ENCODE data around the gene SF3B4.

SF3B4 gene

DNA sequence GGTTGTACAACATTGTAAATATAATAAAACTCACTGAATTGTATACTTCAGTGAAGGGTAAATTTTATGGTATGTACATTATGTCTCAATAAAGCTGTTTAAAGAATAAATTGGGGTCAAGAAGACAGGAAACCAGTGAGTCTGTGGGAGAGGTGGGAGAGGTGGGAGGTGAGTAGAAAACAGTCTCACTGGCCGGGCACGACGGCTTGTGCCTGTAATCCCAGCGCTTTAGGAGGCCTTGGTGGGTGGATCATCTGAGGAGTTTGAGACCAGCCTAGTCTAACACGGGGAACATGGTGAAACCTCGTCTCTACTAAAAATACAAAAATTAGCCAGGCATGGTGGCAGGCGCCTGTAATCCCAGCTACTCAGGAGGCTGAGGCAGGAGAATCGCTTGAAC is 4.9 kb upstream of the SF3B4 start:
- no peak for DNase-seq

GRCh38 chr1:149931212-149931790 is 3.7 kb upstream of the SF3B4 start:
- DNase-seq = no peak

DNA sequence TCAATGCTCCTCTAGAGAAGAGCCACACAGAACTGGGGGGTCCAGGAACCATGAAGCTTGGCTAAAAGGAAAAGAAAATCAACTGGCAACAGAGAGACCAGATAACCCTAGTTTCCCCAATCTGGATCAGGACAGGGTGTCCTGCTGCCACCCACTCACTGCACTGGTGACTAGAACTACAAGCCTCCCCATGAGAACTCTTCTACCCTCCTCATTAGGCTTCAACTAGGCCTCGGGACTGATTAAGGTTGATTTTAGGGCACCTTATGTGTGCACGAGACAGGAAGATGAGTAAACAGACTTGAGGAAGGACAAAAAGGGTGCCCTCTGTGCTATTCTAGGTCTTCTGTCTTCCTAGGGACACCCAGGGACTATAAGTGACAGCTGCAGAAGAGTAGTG is 2.3 kb upstream of the SF3B4 start:
- DNase-seq = no peak

- DNase-seq = peak; percentile 48 to 62
Measured at GRCh38 chr1:149928401-149928724, 760 bp upstream of the SF3B4 start.

DNA sequence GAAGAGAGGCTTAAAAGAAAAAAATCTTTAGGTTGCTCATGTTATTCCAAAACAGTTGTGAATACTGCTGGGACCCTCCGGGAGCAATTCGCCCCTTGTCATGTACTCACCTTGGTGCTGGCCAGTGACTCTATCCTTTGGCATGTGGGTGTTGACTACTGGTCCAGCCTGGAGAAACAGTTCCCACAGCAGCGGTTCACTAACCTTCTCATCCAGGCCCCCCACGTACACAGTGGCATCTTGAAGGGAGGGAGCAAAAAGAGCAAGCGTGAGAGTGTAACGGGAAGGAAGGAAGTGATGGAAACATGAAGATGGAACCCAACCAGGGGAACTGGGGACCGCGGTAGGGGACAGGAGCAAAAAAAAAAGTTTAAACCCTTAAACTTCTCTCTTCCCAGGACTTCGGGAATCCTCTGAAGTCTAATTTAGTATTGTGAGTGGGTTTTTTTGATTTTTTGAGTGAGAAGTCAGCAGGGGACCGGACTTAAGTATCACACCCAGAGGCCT is 494 bp downstream of the SF3B4 start:
- DNase-seq = no peak

- DNase-seq = no peak
Measured at GRCh38 chr1:149926296-149926695, 1.3 kb downstream of the SF3B4 start.

GRCh38 chr1:149925751-149926150 is 1.9 kb downstream of the SF3B4 start:
- no peak for DNase-seq

DNA sequence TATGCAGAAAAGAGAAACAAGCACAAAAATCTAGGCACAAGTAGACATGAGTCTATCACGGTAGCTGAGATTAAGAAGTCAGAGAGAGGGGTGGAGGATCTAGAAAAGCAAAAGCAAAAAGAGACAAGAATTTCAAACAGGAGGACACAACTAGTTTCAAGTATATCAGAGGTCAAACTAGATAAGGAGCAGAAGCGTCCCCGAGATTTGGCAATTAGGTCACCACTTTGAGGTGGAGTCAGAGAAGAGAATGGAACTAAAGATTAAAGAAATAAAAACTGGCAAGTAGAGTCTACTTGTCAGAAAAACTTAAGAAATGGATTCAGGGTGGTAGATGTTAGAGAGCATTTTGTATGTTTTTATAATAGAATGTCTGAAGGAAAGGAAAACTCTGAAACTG is 2.3 kb downstream of the SF3B4 start:
- DNase-seq = no peak

DNA sequence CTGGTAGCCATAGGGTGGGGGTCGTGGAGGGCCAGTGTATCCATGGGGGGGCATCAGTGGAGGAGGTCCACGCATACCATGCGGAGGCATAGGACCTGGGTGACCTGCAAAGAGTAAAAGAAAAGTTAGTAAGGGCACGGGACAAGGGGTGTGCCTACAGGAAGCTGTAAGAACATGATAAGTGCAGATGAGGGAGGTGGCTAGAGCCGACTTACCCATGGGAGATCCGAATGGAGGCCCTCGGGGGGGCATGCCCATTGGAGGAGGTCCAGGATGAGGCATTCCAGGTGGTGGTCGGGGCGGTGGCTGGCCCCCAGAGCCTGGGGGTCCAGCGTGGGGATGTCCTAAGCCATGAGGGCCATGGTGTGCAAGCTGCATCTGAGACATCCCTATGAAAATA is 4.0 kb downstream of the SF3B4 start:
- DNase-seq = no peak

DNA sequence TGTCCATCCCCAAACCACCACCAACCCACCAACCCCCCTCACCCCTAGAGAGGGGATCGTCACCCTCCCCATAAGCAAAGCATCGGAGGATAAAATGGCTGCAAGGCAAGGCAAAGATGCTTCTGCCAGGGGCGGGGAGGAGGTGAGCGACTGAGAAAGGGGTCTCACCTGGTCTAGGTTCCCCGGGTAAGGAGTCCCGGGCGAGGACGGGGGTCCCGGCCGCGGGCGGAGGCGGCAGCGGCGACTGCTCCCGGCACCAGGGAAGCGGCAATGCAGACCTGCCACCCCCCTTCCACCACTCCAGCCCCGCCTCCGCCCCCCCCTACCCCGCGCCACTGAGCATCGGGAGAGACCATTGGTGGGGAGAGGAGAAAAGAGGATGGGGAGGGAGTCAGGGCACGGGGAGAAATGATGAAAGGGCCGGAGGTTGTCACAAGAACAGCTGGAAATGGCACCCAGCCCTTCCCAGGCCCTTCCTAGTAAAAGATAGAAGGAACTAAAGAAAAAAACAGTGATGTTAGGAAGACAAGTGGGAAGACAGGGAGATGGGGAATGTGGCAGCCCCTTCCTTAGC is 9.9 kb downstream of the SF3B4 start, which contains the start of gene SV2A:
SV2A (minus strand) TSS at position 274 of the 574 bp plus-strand sequence. CDS start 4,004 bp downstream, outside the sequence.
- DNase-seq = peak; percentile 71 to 74

- no peak for DNase-seq
Measured at GRCh38 chr1:149916898-149917252, 10.7 kb downstream of the SF3B4 start.

DNA sequence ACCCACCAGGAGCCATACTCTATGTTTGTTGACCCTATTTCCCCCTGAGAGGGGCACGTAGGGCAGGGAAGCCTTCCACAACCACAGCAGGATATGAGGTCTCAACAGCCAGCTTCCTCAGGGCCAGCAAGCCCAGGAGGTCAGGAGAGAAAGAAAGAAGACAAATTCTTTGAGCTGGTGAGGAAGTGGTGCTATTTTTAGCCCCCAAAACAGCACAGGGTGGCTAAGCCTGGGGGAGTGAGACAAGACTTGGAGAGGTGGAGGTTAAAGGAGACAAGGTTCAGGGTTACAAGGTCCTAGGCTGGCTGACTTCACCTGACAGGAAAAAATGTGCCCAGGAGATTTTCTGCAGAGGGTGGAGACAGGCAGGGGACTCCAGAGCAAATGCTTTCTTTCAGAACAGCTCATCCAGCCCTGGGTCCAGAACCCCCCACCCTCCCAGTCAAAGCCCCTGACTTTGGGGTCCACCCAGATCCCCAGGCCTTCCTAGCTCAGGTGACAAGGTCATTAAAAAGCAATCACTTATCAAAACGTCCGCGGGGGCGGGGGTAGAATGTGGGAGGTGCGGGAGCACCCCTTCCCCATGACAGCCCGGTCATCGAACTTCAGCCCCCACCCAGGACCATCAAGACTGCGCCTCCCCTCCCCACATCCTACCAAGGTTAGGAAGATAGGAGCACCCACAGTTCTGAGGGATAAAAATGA is 11.3 kb downstream of the SF3B4 start:
- peak; percentile 53 to 70 for DNase-seq

DNA sequence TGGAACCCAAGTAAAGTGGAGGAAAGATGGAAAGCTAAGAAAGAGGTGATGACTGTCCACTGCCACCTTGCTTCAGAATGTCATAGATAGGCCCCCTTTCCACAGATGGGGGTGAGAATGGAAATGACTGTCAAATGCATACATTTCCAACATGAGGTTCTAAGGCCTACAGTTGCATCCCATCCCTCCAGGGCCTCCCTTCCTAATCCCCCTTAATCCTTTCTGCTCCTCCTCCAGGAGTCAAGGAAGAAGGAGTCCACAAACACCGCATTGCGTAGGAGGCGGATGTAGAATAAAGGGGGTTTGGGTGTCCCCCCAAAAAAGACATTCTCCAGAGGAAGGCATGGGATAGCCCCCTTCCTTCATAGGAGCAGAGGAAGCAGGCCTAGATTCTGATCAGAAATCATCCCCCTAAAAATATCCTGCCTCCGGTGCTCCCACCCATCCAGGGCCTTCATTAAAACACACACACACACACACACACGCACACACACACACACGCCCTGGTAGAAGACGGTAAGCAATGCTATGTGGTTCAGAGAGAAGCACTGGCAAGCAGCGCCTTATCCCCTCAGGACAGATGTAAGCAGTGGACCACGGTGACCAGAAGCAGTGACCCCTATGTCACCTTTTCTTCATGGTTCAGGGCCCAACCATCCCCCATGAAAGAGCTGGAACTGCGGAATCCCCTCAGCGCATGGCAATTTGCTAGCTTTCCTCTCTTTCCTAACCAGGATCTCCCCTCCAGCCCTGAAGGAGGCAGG is 12.0 kb downstream of the SF3B4 start:
- DNase-seq = no peak

- peak in 1 of 2 experiments; percentile 19 for DNase-seq
Measured at GRCh38 chr1:149914545-149914944, 13.1 kb downstream of the SF3B4 start.

DNA sequence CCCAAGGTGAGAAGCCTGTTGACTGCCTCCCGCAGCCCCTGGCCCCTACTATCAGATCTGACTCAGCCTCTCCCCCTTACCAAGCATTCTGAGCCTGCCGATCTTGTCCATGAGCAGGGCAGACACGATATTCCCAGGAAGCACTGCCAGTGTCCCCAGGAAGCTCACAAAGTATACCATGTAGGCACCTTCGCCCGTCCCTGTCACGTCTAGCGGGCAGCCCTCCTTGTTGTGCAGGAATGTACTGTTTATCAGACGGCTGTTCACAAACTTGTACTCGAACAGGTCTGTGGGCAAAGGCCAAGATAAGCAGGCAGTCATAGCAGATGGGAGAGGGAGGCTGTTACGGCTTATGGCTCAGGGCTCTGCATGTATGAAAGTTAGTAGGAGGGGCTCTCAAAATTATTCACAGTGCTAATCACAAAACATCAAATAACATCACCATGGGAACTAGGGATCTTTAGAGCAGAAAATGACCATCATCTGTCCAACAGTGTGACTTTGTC is 21.0 kb downstream of the SF3B4 start:
- DNase-seq = no peak

DNA sequence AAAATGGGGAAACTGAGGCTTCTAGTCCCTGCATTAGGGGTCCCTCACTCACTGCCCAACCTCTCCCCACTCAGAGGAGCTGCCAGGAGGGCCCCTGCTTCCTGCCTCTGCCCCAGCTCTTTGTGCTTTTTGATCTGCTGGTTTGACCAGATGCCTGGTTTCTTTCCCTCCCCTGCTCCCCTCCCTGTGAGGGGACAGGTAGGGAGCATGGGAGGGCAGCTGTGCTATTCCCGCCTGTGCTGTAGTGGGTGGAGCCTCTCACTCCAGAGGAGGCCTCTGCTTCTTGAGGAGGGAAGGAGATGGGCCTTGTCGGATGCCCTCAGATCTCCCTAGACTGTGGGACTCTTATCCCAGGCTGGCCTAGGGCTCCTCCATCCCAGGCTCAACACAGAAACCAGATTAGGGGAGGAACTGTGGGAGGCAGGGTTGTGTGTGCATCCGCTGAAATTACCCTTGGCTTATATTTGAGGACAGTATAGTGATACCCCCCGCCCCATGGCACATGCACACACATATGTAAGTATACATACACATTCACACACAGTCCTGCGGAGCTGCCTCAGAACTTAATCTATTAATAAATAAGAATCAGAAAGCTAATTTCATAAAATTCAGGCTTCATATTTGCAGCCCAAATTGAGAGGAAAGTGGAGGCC is 23.6 kb downstream of the SF3B4 start:
- no peak for DNase-seq

GRCh38 chr1:149899460-149900284 is 27.9 kb downstream of the SF3B4 start, which contains the start of gene BOLA1:
TSS of gene BOLA1 (plus strand) at chr1:149899568. CDS start at chr1:149900060, 492 bp downstream.
- DNase-seq = peak; percentile 88 to 91

GRCh38 chr1:149896575-149896974 is 31.0 kb downstream of the SF3B4 start:
- no peak for DNase-seq

GRCh38 chr1:149888999-149889289 is 38.7 kb downstream of the SF3B4 start:
- no peak for DNase-seq

DNA sequence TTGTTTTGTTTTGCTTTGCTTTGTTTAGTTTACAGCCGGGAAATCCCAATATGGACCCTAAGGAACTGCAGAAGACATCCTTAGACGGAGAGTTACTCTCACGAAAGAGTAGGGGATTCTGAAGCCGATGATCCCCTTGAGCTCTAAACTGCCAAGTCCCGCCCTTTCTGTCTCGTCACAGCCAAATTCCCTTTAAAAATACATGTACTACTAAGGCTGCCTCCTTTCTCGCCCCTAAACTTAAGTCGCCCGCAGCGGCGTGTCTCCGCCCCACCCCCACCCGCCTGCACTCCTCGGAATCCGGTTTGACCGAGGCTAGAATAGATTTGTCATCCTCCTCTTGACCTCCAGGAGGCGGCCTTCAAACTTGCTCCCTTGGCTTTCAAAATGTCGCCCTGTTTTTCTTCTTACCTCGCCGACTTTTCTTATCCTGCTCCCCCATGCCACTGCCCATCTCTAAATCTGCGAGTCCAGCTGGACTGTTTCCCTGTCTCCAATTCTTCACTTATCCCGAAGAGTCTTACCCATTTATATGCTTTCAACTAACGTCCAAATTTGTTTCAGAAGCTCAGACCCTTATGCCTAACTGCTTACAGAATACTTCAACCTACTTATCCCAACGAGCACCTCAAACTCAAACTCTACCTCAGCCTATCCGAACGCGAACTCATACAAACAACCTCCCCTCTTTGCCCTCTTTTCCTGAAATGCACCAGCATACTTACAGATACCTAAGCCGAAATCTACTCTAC is 39.2 kb downstream of the SF3B4 start:
- DNase-seq = peak; percentile 98 to 99
